Right lobe of liver (tissue), 4 donors: ENCODE results near the gene LTB.

Experiments used
- CTCF ChIP-seq, 4 donors: fragments of 200-600 bp in 3 of 4; fragments of 450-650 bp in 1 of 4; IDR thresholded peaks; one replicate each; pipeline versions ENCODE4 v1.5.1 to v1.8.0; 2016 to 2022; ENCODE audit warnings: antibody characterized with exemption in 4 of 4, mild to moderate bottlenecking in 2 of 4
- POLR2A ChIP-seq: fragments of 450-650 bp; IDR thresholded peaks from one replicate; pipeline ENCODE4 v1.6.1; 2017; ENCODE audit warnings: antibody characterized with exemption, mild to moderate bottlenecking
- donor health status: DM: no; HTN: no; CAD: no.
- donor health status: DM: no; HTN: no; CAD: no.
- donor health status: DM: no; HTN: yes; CAD: no.

GRCh38 chr6:31533455-31533841 is 48.8 kb downstream of the LTB start:
- TF ChIP-seq CTCF (IDR thresholded peaks at IDR 0.05) (no peak), POLR2A (no peak)
